HEK293T (cell line): ENCODE data around the gene TMEM131.
"Not testable (repeated sequence)": the region's sequence is repeated elsewhere in the genome, so short reads cannot be mapped to it uniquely, and the experiment has no call there.

Experiments
- CTCF ChIA-PET: fragments of 350-600 bp; formaldehyde crosslinking; extraction: SDS; loops from one replicate; lab custom pipeline; 2021; ENCODE audit warnings: antibody characterized with exemption, inconsistent platforms; lab: Yijun Ruan, JAX
- POLR2A ChIA-PET: fragments of 350-600 bp; formaldehyde crosslinking; extraction: SDS; loops from one replicate; lab custom pipeline; 2020; ENCODE audit warnings: antibody characterized with exemption, inconsistent platforms; lab: Yijun Ruan, JAX
- DNase-seq: peaks from one replicate; pipeline ENCODE4 v3.0.0; 2012; ENCODE audit warnings: mixed read lengths; ENCODE audit errors: extremely low spot score
- ARNT ChIP-seq: fragments of 450-650 bp; IDR thresholded peaks from 2 replicates; pipeline ENCODE4 v1.6.1; 2017; ENCODE audit warnings: mild to moderate bottlenecking
- BHLHE40 ChIP-seq: fragments of 450-650 bp; IDR thresholded peaks from 2 replicates; pipeline ENCODE4 v1.6.1; 2016; ENCODE audit warnings: mild to moderate bottlenecking, moderate library complexity, borderline replicate concordance
- CTBP1 ChIP-seq: fragments of 450-650 bp; IDR thresholded peaks from 2 replicates; pipeline ENCODE4 v1.6.1; 2016; ENCODE audit warnings: borderline replicate concordance
- ELF4 ChIP-seq: fragments of 450-650 bp; IDR thresholded peaks from 2 replicates; pipeline ENCODE4 v1.6.1; 2017; ENCODE audit warnings: antibody characterized with exemption
- FOXA1 ChIP-seq: fragments of 450-650 bp; IDR thresholded peaks from 2 replicates; pipeline ENCODE4 v1.6.1; 2016; ENCODE audit warnings: mild to moderate bottlenecking
- FOXK2 ChIP-seq: fragments of 450-650 bp; IDR thresholded peaks from 2 replicates; pipeline ENCODE4 v1.6.1; 2016; ENCODE audit warnings: mild to moderate bottlenecking
- FOXM1 ChIP-seq: fragments of 450-650 bp; IDR thresholded peaks from 2 replicates; pipeline ENCODE4 v1.6.1; 2017; ENCODE audit warnings: mild to moderate bottlenecking, borderline replicate concordance
- HDGF ChIP-seq: fragments of 450-650 bp; IDR thresholded peaks from 2 replicates; pipeline ENCODE4 v1.6.1; 2017; ENCODE audit warnings: antibody characterized with exemption, borderline replicate concordance
- L3MBTL2 ChIP-seq: fragments of 450-650 bp; conservative IDR thresholded peaks from 2 replicates; pipeline ENCODE4 v1.6.1; 2016; ENCODE audit warnings: mild to moderate bottlenecking
- LEF1 ChIP-seq: fragments of 450-650 bp; IDR thresholded peaks from 2 replicates; pipeline ENCODE4 v1.6.1; 2017; ENCODE audit warnings: mild to moderate bottlenecking, borderline replicate concordance
- NFRKB ChIP-seq: fragments of 450-650 bp; IDR thresholded peaks from 2 replicates; pipeline ENCODE4 v1.6.1; 2016; ENCODE audit warnings: mild to moderate bottlenecking, moderate library complexity
- PKNOX1 ChIP-seq: fragments of 450-650 bp; IDR thresholded peaks from 2 replicates; pipeline ENCODE4 v1.6.1; 2016
- SP1 ChIP-seq: fragments of 450-650 bp; IDR thresholded peaks from 2 replicates; pipeline ENCODE4 v1.6.1; 2017
- SUZ12 ChIP-seq: fragments of 450-650 bp; IDR thresholded peaks from 2 replicates; pipeline ENCODE4 v1.6.1; 2016; ENCODE audit warnings: mild to moderate bottlenecking
- TARDBP ChIP-seq: fragments of 450-650 bp; IDR thresholded peaks from 2 replicates; pipeline ENCODE4 v1.6.1; 2016
- ZNF384 ChIP-seq: fragments of 450-650 bp; IDR thresholded peaks from 2 replicates; pipeline ENCODE4 v1.6.1; 2016

The TMEM131 gene

GRCh38 chr2:97908208-97908676 lies 87.5 kb downstream of the TMEM131 start:
- TF ChIP-seq ARNT: no peak
- POLR2A ChIA-PET: no interaction called here
- DNase-seq: no peak
- CTCF ChIA-PET: no interaction called here

GRCh38 chr2:97907369-97908100 lies 88.2 kb downstream of the TMEM131 start:
- TF ChIP-seq ZNF384 (no peak), BHLHE40 (no peak), ELF4 (no peak), PKNOX1 (no peak), HDGF (no peak), LEF1 (no peak), TARDBP (no peak)
- POLR2A ChIA-PET: no interaction called here
- no peak for DNase-seq
- CTCF ChIA-PET: no interaction called here

GRCh38 chr2:97906307-97906706 lies 89.4 kb downstream of the TMEM131 start:
- no peak for TF ChIP-seq CTBP1
- no peak for TF ChIP-seq TARDBP
- no peak for TF ChIP-seq LEF1
- TF ChIP-seq ARNT: no peak
- no peak for TF ChIP-seq BHLHE40
- no peak for TF ChIP-seq ZNF384
- no peak for TF ChIP-seq HDGF
- no peak for TF ChIP-seq FOXK2
- TF ChIP-seq PKNOX1: no peak
- no peak for TF ChIP-seq NFRKB
- ChIA-PET POLR2A (interaction anchor here (0.7 kb wide), 1 partner anchor 92 kb away, joined by 3 read pairs; no protein-coding TSS in a partner anchor), CTCF (no interaction called here)
- no peak for DNase-seq

GRCh38 chr2:97905294-97905693 lies 90.5 kb downstream of the TMEM131 start:
- no peak for TF ChIP-seq ELF4
- no peak for TF ChIP-seq SP1
- TF ChIP-seq PKNOX1: no peak
- no peak for TF ChIP-seq SUZ12
- TF ChIP-seq ARNT: no peak
- TF ChIP-seq LEF1: no peak
- no peak for TF ChIP-seq ZNF384
- TF ChIP-seq HDGF: no peak
- ChIA-PET CTCF (interaction anchor here (0.5 kb wide), 1 partner anchor 9 kb away, joined by 3 read pairs; no protein-coding TSS in a partner anchor), POLR2A (no interaction called here)
- no peak for DNase-seq

- CTCF ChIA-PET: no interaction called here
- POLR2A ChIA-PET: no interaction called here
- DNase-seq: no peak
- TF ChIP-seq SP1 (no peak), ELF4 (no peak), SUZ12 (no peak), HDGF (no peak), NFRKB (no peak), BHLHE40 (no peak), FOXK2 (no peak), CTBP1 (no peak), PKNOX1 (no peak), TARDBP (no peak), ZNF384 (no peak), ARNT (no peak), L3MBTL2 (no peak), FOXM1 (no peak), FOXA1 (no peak), LEF1 (no peak)
These were observed 93.9 kb downstream of the TMEM131 start for GRCh38 chr2:97901862-97902261.

GRCh38 chr2:97900806-97901205 lies 94.9 kb downstream of the TMEM131 start:
- CTCF ChIA-PET: no interaction called here
- POLR2A ChIA-PET: no interaction called here
- TF ChIP-seq NFRKB (no peak), FOXA1 (no peak), SUZ12 (no peak), ARNT (no peak), L3MBTL2 (no peak), HDGF (no peak), ELF4 (no peak)
- DNase-seq: no peak

- DNase-seq, POLR2A ChIA-PET, CTCF ChIA-PET: not testable (repeated sequence)
These were observed 102.7 kb downstream of the TMEM131 start for GRCh38 chr2:97893042-97893441.
